PC-3 (cell line): ENCODE measurements around the gene GPBP1. TPM values are rescaled to one million over a fixed set of nuclear protein-coding genes. Genes with fewer than 3 reads are reported as not detected.

Experiments used
- ATAC-seq: fragments of 200-7000 bp; cut with Tn5 transposase; 2 replicates; pipeline ENCODE4 v1.9.1; 2020; ENCODE audit warnings: mild to moderate bottlenecking, moderate library complexity
- BruUV-seq: library from RNA; stranded (reverse); fragments of 400-500 nt; replicated peaks from 2 replicates; lab custom pipeline; 2021; lab: Mats Ljungman, UMichigan
- CTCF ChIA-PET: fragments of 300-600 bp; sonication (Branson Sonifier 250); formaldehyde crosslinking; loops from one replicate; lab custom pipeline; 2022; ENCODE audit warnings: antibody characterized with exemption; lab: Charles Lee
- POLR2A ChIA-PET: fragments of 300-600 bp; sonication (Branson Sonifier 250); formaldehyde crosslinking; loops from one replicate; lab custom pipeline; 2022; ENCODE audit warnings: antibody characterized with exemption; ENCODE audit not compliant: unreplicated experiment; lab: Charles Lee
- DNase-seq: peaks from one replicate; pipeline ENCODE4 v3.0.0-alpha.2; 2015
- H2AFZ ChIP-seq: fragments of 300-600 bp; sonication (generic); 2 replicates; pipeline ENCODE4 v1.6.0; 2016; ENCODE audit warnings: antibody characterized with exemption, low read length
- H3F3A ChIP-seq: fragments of 300-600 bp; sonication (generic); one replicate; pipeline ENCODE4 v1.6.0; 2017; ENCODE audit warnings: antibody characterized with exemption, low read length, control low read depth, mild to moderate bottlenecking; ENCODE audit not compliant: unreplicated experiment
- H3K27ac ChIP-seq: fragments of 300-600 bp; sonication (generic); 2 replicates; pipeline ENCODE4 v1.5.1; 2016; ENCODE audit warnings: mild to moderate bottlenecking, low read length
- H3K27me3 ChIP-seq: fragments of 300-600 bp; sonication (generic); 2 replicates; pipeline ENCODE4 v1.6.1; 2016; ENCODE audit warnings: low read length, mixed read lengths
- H3K36me3 ChIP-seq: fragments of 300-600 bp; sonication (generic); 2 replicates; pipeline ENCODE4 v1.6.1; 2016; ENCODE audit warnings: low read depth, mixed run types, low read length, mixed read lengths
- H3K4me1 ChIP-seq: fragments of 300-600 bp; sonication (generic); 2 replicates; pipeline ENCODE4 v1.5.1; 2016; ENCODE audit warnings: low read length; ENCODE audit not compliant: insufficient read depth
- H3K4me2 ChIP-seq: fragments of 300-600 bp; sonication (generic); 2 replicates; pipeline ENCODE4 v1.6.0; 2016; ENCODE audit warnings: low read length
- H3K4me3 ChIP-seq: fragments of 300-600 bp; sonication (generic); 2 replicates; pipeline ENCODE4 v1.5.1; 2016; ENCODE audit warnings: mild to moderate bottlenecking, low read length, mixed read lengths
- H3K79me2 ChIP-seq: fragments of 300-600 bp; sonication (generic); 2 replicates; pipeline ENCODE4 v1.6.1; 2017; ENCODE audit warnings: low read length, mixed read lengths
- H3K9ac ChIP-seq: fragments of 300-600 bp; sonication (generic); 2 replicates; pipeline ENCODE4 v1.6.0; 2016; ENCODE audit warnings: mild to moderate bottlenecking, low read length
- H3K9me2 ChIP-seq: fragments of 300-600 bp; sonication (generic); replicated peaks from 2 replicates; pipeline ENCODE4 v1.6.1; 2016; ENCODE audit warnings: mixed run types, low read length, mixed read lengths
- H3K9me3 ChIP-seq: fragments of 300-600 bp; sonication (generic); 2 replicates; pipeline ENCODE4 v1.6.1; 2016; ENCODE audit warnings: low read length, mixed read lengths
- H4K20me1 ChIP-seq: fragments of 300-600 bp; sonication (generic); 2 replicates; pipeline ENCODE4 v1.6.1; 2016; ENCODE audit warnings: low read length, mixed read lengths
- CTCF ChIP-seq: fragments of 300-600 bp; sonication (generic); conservative IDR thresholded peaks from 2 replicates; pipeline ENCODE4 v1.5.1; 2017; ENCODE audit warnings: antibody characterized with exemption, low read depth, mild to moderate bottlenecking, low read length
- EZH2 ChIP-seq: fragments of 300-600 bp; sonication (generic); IDR thresholded peaks from one replicate; pipeline ENCODE4 v1.6.1; 2017; ENCODE audit warnings: antibody characterized with exemption, mild to moderate bottlenecking, low read length; ENCODE audit not compliant: unreplicated experiment
- EZH2phosphoT487 ChIP-seq: fragments of 300-600 bp; sonication (generic); IDR thresholded peaks from 2 replicates; pipeline ENCODE4 v1.6.1; 2018; ENCODE audit warnings: mild to moderate bottlenecking, antibody characterized with exemption, low read length, borderline replicate concordance
- intact Hi-C: fragments of 100-400 bp; cut with micrococcal nuclease; formaldehyde crosslinking; loops from 2 replicates; pipeline ENCODE4 v1.9.0; 2023
- total RNA-seq: library from RNA; depleted of rRNA; stranded (reverse); fragments of >200 nt; gene quantifications from 2 replicates; pipeline ENCODE4 v1.2.3, GENCODE V29; 2014

The GPBP1 gene
- total RNA-seq, 1 experiment from 2014 or later, result 31.8 TPM

GRCh38 chr5:57216714-57217113 is 42.9 kb downstream of the GPBP1 start:
- Histone ChIP-seq H3F3A (no peaks in the 10 kb centered on the region), H3K4me1 (peaks cover 16% of the 10 kb centered on the region), H3K36me3 (peaks cover 15% of the 10 kb centered on the region), H3K9me2 (no peaks in the 10 kb centered on the region), H3K9ac (no peak overlapping the region), H3K27me3 (no peaks in the 10 kb centered on the region), H4K20me1 (peaks cover 10% of the 10 kb centered on the region), H3K9me3 (no peaks in the 10 kb centered on the region), H3K4me3 (no peak overlapping the region), H3K79me2 (peaks cover 82% of the 10 kb centered on the region), H3K4me2 (peak overlapping the region; percentile 41; the same call in 1 of the 2 replicates), H3K27ac (no peak overlapping the region), H2AFZ (no peak overlapping the region)
- peak; percentile 76 for DNase-seq
- intact Hi-C loops, result loop anchor here (2.0 kb wide), 1 partner anchor 44 kb away; no protein-coding TSS in a partner anchor
- BruUV-seq, result no TSS peak
- ChIA-PET CTCF (no interaction called here), POLR2A (no interaction called here)
- TF ChIP-seq EZH2phosphoT487 (no peak), EZH2 (no peak), CTCF (no peak)
- peak; percentile 71 for ATAC-seq

GRCh38 chr5:57219386-57219785 is 45.5 kb downstream of the GPBP1 start:
- CTCF ChIA-PET, result no interaction called here
- Histone ChIP-seq H3K9me3 (no peaks in the 10 kb centered on the region), H3K36me3 (peaks cover 13% of the 10 kb centered on the region), H3K27ac (no peak overlapping the region), H4K20me1 (peaks cover 11% of the 10 kb centered on the region), H3K4me3 (no peak overlapping the region), H2AFZ (no peak overlapping the region), H3K9me2 (no peaks in the 10 kb centered on the region), H3K4me2 (no peak overlapping the region), H3K27me3 (no peaks in the 10 kb centered on the region), H3K4me1 (peaks cover 16% of the 10 kb centered on the region), H3F3A (no peaks in the 10 kb centered on the region), H3K9ac (no peak overlapping the region), H3K79me2 (peaks cover 74% of the 10 kb centered on the region)
- BruUV-seq, result no TSS peak
- POLR2A ChIA-PET, result no interaction called here
- ATAC-seq (no peak), DNase-seq (no peak)
- intact Hi-C loops, result no loop called here
- TF ChIP-seq EZH2phosphoT487, result no peak

- POLR2A ChIA-PET, result no interaction called here
- H3K36me3 ChIP-seq, result peaks cover 7% of the 10 kb centered on the region
- peaks cover 10% of the 10 kb centered on the region for H3K4me1 ChIP-seq
- H2AFZ ChIP-seq, result no peak overlapping the region
- no peak overlapping the region for H3K27ac ChIP-seq
- ATAC-seq (peak; percentile 56), DNase-seq (peak; percentile 72)
- H3K9me2 ChIP-seq, result no peaks in the 10 kb centered on the region
- H3K4me2 ChIP-seq, result no peak overlapping the region
- H4K20me1 ChIP-seq, result peaks cover 11% of the 10 kb centered on the region
- BruUV-seq, result no TSS peak
- intact Hi-C loops, result loop anchor here (1.0 to 5.0 kb wide), 3 partner anchors 82 to 321 kb away; partner anchors contain the start of gene MIER3
- peak; percentile 76 for TF ChIP-seq CTCF
- TF ChIP-seq EZH2, result no peak
- no peak overlapping the region for H3K4me3 ChIP-seq
- no peaks in the 10 kb centered on the region for H3F3A ChIP-seq
- H3K9ac ChIP-seq, result no peak overlapping the region
- peaks cover 65% of the 10 kb centered on the region for H3K79me2 ChIP-seq
- CTCF ChIA-PET, result no interaction called here
- no peaks in the 10 kb centered on the region for H3K27me3 ChIP-seq
- no peaks in the 10 kb centered on the region for H3K9me3 ChIP-seq
These were observed 47.2 kb downstream of the GPBP1 start for GRCh38 chr5:57221049-57221568.
